Measurements from ENCODE around the gene INPP5F. TPM values are rescaled to one million over a fixed set of nuclear protein-coding genes. Genes with fewer than 3 reads are reported as not detected.

INPP5F gene
- polyA plus RNA-seq, 1 of the 3 experiments (the other 2 are of a cell fraction), result 7.8 TPM

DNA sequence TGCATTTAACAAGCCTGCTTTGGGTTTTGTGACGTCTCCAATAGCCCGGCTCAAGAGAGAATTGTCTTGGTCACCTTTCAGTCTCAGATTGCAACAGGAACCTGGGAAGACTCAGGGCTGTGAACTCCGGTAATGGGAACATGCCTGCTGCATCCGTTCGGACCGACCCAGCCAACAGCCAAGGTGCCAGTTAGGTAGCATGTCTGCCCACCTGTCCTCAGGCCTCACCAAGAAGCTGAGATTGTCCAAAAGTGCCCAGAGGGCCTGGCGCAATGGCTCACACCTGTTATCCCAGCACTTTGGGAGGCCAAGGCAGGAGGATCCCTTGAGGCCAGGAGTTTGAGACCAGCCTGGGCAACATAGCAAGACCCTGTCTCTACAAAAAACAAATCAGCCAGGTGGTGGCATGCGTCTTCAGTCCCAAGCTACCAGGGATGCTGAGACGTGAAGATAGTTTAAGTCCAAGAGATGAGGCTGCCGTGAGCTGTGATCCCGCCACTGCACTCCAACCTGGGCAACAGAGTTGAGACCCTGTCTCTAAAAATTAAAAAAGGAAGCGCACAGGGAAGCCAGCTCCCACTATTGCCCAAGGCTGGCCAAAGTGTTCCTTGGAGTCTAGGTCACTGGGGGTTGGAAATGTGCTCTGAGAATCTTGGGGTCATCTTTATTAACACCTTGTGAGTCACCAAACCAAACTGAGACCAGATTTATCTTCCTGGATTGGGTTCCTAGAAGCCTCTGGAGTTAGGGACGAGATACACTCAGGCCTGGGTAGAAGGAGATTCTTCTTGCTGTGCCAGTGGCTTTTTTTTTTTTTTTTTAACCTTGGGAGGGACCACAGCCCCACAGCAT lies 47.7 kb upstream of the INPP5F start:
- ChIA-PET CTCF (interaction anchor here (0.7 to 5.0 kb wide), 4 partner anchors 8 to 69 kb away, joined by 3 to 22 read pairs (median 4); no protein-coding TSS in a partner anchor), POLR2A (no interaction called here)
- Histone ChIP-seq H2AFZ (ENCODE audit: low read depth) (no peak overlapping the region), H3K4me2 (peak overlapping the region; percentile 34; the same call in 1 of the 2 replicates), H3K27ac (ENCODE audit: low read depth in 2 of 2, low read length in 1 of 2) (peak overlapping the region in 1 of 2 experiments; percentile 74; a peak in 2 of 4 replicates), H4K20me1 (ENCODE audit: insufficient read depth) (no peaks in the 10 kb centered on the region; the same call in 1 of the 2 replicates), H3K9me3 (no peaks in the 10 kb centered on the region), H3K4me3 (ENCODE audit: low read depth in 2 of 2, low read length in 1 of 2) (no peak overlapping the region), H3K27me3 (ENCODE audit: insufficient read depth) (no peaks in the 10 kb centered on the region), H3K79me2 (ENCODE audit: insufficient read depth) (peaks cover 35% of the 10 kb centered on the region), H3K9ac (no peak overlapping the region; the same call in 1 of the 2 replicates), H3F3A (replicated peaks; ENCODE audit: insufficient read depth) (peaks cover 41% of the 10 kb centered on the region), H3K36me3 (replicated peaks in 1 of 2; ENCODE audit: control insufficient read depth in 1 of 2, insufficient read depth in 2 of 2, low read length in 1 of 2) (peaks cover 18 to 38% of the 10 kb centered on the region in 2 experiments), H3K9me2 (no peaks in the 10 kb centered on the region), H3K4me1 (ENCODE audit: control insufficient read depth in 1 of 2, insufficient read depth in 2 of 2, low read depth in 1 of 2, low read length in 1 of 2) (peaks cover 12 to 36% of the 10 kb centered on the region in 2 experiments; a peak in 2 of 4 replicates)
- 90% methylated on average over 12 of the region's 13 CpGs for whole genome bisulfite sequencing (ENCODE audit: low lambda C conversion rate)
- DNase-seq, result no peak
- TF ChIP-seq GABPA (IDR thresholded peaks at IDR 0.05; ENCODE audit: low read depth) (no peak), RXRA (IDR thresholded peaks at IDR 0.05; ENCODE audit: borderline replicate concordance, low read depth) (no peak), CHD2 (IDR thresholded peaks at IDR 0.05; ENCODE audit: low read length, partially characterized antibody) (no peak), EZH2phosphoT487 (IDR thresholded peaks at IDR 0.05; ENCODE audit: borderline replicate concordance, low read depth) (no peak), NRF1 (IDR thresholded peaks at IDR 0.05; ENCODE audit: low read depth, low read length) (no peak), NFIC (IDR thresholded peaks at IDR 0.05; ENCODE audit: borderline replicate concordance) (no peak), ELF1 (IDR thresholded peaks at IDR 0.05) (no peak), SMC3 (IDR thresholded peaks at IDR 0.05; ENCODE audit: low read depth, low read length) (no peak), MXI1 (IDR thresholded peaks at IDR 0.05; ENCODE audit: low read depth, low read length) (no peak), RFX5 (IDR thresholded peaks at IDR 0.05; ENCODE audit: low read length) (no peak)
- TF ChIP-seq, protein P1, sequence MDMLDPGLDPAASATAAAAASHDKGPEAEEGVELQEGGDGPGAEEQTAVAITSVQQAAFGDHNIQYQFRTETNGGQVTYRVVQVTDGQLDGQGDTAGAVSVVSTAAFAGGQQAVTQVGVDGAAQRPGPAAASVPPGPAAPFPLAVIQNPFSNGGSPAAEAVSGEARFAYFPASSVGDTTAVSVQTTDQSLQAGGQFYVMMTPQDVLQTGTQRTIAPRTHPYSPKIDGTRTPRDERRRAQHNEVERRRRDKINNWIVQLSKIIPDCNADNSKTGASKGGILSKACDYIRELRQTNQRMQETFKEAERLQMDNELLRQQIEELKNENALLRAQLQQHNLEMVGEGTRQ (IDR thresholded peaks at IDR 0.05; ENCODE audit: borderline replicate concordance, low read depth, low read length), result no peak
- TF ChIP-seq, protein P2, sequence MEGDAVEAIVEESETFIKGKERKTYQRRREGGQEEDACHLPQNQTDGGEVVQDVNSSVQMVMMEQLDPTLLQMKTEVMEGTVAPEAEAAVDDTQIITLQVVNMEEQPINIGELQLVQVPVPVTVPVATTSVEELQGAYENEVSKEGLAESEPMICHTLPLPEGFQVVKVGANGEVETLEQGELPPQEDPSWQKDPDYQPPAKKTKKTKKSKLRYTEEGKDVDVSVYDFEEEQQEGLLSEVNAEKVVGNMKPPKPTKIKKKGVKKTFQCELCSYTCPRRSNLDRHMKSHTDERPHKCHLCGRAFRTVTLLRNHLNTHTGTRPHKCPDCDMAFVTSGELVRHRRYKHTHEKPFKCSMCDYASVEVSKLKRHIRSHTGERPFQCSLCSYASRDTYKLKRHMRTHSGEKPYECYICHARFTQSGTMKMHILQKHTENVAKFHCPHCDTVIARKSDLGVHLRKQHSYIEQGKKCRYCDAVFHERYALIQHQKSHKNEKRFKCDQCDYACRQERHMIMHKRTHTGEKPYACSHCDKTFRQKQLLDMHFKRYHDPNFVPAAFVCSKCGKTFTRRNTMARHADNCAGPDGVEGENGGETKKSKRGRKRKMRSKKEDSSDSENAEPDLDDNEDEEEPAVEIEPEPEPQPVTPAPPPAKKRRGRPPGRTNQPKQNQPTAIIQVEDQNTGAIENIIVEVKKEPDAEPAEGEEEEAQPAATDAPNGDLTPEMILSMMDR (IDR thresholded peaks at IDR 0.05), result no peak

DNA sequence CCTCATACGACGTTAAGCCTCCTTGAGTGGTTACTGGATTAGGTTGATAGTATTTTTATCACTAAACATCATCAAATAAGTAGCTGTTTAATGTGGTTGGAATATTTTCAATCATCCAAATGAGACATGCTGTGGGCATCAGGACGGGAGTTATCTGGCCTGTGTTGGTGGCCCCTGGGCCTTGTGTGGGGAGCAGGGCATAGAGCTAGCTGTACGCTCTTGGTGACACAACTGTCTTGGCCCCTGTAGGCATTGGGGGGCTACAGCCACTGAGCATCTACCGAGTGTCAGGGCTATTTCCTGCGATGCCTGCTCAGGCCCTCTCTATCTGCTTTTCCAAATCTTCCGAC lies 46.4 kb upstream of the INPP5F start:
- TF ChIP-seq, protein P3, sequence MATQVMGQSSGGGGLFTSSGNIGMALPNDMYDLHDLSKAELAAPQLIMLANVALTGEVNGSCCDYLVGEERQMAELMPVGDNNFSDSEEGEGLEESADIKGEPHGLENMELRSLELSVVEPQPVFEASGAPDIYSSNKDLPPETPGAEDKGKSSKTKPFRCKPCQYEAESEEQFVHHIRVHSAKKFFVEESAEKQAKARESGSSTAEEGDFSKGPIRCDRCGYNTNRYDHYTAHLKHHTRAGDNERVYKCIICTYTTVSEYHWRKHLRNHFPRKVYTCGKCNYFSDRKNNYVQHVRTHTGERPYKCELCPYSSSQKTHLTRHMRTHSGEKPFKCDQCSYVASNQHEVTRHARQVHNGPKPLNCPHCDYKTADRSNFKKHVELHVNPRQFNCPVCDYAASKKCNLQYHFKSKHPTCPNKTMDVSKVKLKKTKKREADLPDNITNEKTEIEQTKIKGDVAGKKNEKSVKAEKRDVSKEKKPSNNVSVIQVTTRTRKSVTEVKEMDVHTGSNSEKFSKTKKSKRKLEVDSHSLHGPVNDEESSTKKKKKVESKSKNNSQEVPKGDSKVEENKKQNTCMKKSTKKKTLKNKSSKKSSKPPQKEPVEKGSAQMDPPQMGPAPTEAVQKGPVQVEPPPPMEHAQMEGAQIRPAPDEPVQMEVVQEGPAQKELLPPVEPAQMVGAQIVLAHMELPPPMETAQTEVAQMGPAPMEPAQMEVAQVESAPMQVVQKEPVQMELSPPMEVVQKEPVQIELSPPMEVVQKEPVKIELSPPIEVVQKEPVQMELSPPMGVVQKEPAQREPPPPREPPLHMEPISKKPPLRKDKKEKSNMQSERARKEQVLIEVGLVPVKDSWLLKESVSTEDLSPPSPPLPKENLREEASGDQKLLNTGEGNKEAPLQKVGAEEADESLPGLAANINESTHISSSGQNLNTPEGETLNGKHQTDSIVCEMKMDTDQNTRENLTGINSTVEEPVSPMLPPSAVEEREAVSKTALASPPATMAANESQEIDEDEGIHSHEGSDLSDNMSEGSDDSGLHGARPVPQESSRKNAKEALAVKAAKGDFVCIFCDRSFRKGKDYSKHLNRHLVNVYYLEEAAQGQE (IDR thresholded peaks at IDR 0.05; ENCODE audit: low read depth, low read length), result no peak
- TF ChIP-seq NFIC (IDR thresholded peaks at IDR 0.05; ENCODE audit: borderline replicate concordance), result no peak
- TF ChIP-seq, protein P4, sequence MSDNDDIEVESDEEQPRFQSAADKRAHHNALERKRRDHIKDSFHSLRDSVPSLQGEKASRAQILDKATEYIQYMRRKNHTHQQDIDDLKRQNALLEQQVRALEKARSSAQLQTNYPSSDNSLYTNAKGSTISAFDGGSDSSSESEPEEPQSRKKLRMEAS (IDR thresholded peaks at IDR 0.05; ENCODE audit: low read depth), result no peak
- Histone ChIP-seq H3K36me3 (replicated peaks in 1 of 2; ENCODE audit: control insufficient read depth in 1 of 2, insufficient read depth in 2 of 2, low read length in 1 of 2) (peaks cover 9 to 27% of the 10 kb centered on the region in 2 experiments), H3K27me3 (ENCODE audit: insufficient read depth) (no peaks in the 10 kb centered on the region), H3K27ac (ENCODE audit: low read depth in 2 of 2, low read length in 1 of 2) (peak overlapping the region in 1 of 2 experiments; percentile 74; a peak in 2 of 4 replicates), H3K9me2 (no peaks in the 10 kb centered on the region), H3K9me3 (no peaks in the 10 kb centered on the region), H3K79me2 (ENCODE audit: insufficient read depth) (peaks cover 22% of the 10 kb centered on the region; the same call in 1 of the 2 replicates), H2AFZ (ENCODE audit: low read depth) (no peak overlapping the region), H3K9ac (no peak overlapping the region), H3K4me3 (ENCODE audit: low read depth in 2 of 2, low read length in 1 of 2) (no peak overlapping the region), H3F3A (replicated peaks; ENCODE audit: insufficient read depth) (peaks cover 36% of the 10 kb centered on the region), H3K4me1 (ENCODE audit: control insufficient read depth in 1 of 2, insufficient read depth in 2 of 2, low read depth in 1 of 2, low read length in 1 of 2) (peaks cover 10 to 33% of the 10 kb centered on the region in 2 experiments; a peak in 2 of 4 replicates), H4K20me1 (ENCODE audit: insufficient read depth) (no peaks in the 10 kb centered on the region), H3K4me2 (no peak overlapping the region)
- ChIA-PET CTCF (interaction anchor here (0.6 to 1.6 kb wide), 4 partner anchors 23 to 180 kb away, joined by 3 to 4 read pairs (median 4); no protein-coding TSS in a partner anchor), POLR2A (no interaction called here)
- DNase-seq, result no peak
- 76% methylated on average over 7 of the region's 7 CpGs for WGBS (ENCODE audit: low lambda C conversion rate)

All from SK-N-SH (cell line).